GM19372 (cell line): ENCODE data around the gene ISM1.

ENCODE experiments used
- ATAC-seq: cut with Tn5 transposase; IDR thresholded peaks from one replicate; pipeline ENCODE4 v1.9.1; 2021; ENCODE audit warnings: mild to moderate bottlenecking, low read depth, moderate library complexity; ENCODE audit not compliant: unreplicated experiment

ISM1 gene

GRCh38 chr20:13338999-13339411 is 117.9 kb downstream of the ISM1 start:
- no peak for ATAC-seq

GRCh38 chr20:13340088-13340487 is 119.0 kb downstream of the ISM1 start:
- no peak for ATAC-seq

GRCh38 chr20:13341737-13342393 is 120.8 kb downstream of the ISM1 start:
- ATAC-seq, result no peak

GRCh38 chr20:13342469-13343242 is 121.6 kb downstream of the ISM1 start:
- ATAC-seq, result no peak

- no peak for ATAC-seq
These were observed 123.6 kb downstream of the ISM1 start for GRCh38 chr20:13344671-13345070.

- ATAC-seq, result no peak
These were observed 127.5 kb downstream of the ISM1 start for GRCh38 chr20:13348311-13349234.

- no peak for ATAC-seq
These were observed 128.1 kb downstream of the ISM1 start for GRCh38 chr20:13349235-13349604.
